ENCODE results near the gene SLCO3A1.

DNA sequence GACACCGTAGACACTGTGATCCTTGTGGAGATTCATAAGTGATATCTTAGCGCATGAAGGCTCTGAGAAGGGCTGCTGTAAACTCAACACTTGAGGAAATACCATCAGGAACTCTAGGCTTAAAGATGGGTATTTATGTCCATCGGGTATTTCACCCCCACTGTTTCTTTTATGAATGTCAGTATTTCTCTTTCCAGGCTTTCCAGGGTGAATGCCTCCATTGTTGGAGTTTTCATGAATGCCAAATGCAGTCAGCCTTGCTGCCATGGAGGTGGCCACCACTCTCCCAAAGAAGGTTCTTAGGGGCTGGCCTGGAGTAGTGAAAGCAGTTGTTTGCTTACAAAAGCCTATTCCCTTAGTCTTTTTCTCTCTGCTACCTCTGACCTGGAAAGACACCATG lies 259.2 kb downstream of the SLCO3A1 start:
- TF ChIP-seq EZH2phosphoT487 (IDR thresholded peaks at IDR 0.05; ENCODE audit: insufficient read depth, low read depth) (no peak), EZH2 (IDR thresholded peaks at IDR 0.05; ENCODE audit: insufficient read depth, poor library complexity, severe bottlenecking) (no peak)

Data from GM23248 (cell line).